H1 (cell line): Measurements from ENCODE around the gene TMEM127. TPM values are rescaled to one million over a fixed set of nuclear protein-coding genes. Genes with fewer than 3 reads are reported as not detected.

Experiments used
- CTCF ChIA-PET: fragments of 300-600 bp; sonication (Branson Sonifier 250); formaldehyde crosslinking; loops from one replicate; lab custom pipeline; 2021; ENCODE audit not compliant: partially characterized antibody; lab: Charles Lee
- POLR2A ChIA-PET: fragments of 300-600 bp; sonication (Branson Sonifier 250); formaldehyde crosslinking; loops from one replicate; lab custom pipeline; 2021; ENCODE audit warnings: inconsistent platforms; ENCODE audit not compliant: partially characterized antibody; lab: Charles Lee
- DNase-seq, 2 experiments: peaks; one replicate each; pipeline versions ENCODE4 v3.0.0 to v3.0.0-alpha.2; 2010 to 2022; ENCODE audit warnings: low spot score in 2 of 2, low read depth in 1 of 2, mixed read lengths in 1 of 2
- FAIRE-seq: peaks from 2 replicates; lab custom pipeline; 2011; peaks lifted over from hg19 to GRCh38; lab: Jason Lieb, UNC
- H2AFZ ChIP-seq: 2 replicates; pipeline ENCODE4 v1.8.1; 2012; ENCODE audit warnings: low read length, inconsistent platforms
- H2AK5ac ChIP-seq: 2 replicates; pipeline ENCODE4 v1.6.1; 2013; ENCODE audit warnings: low read depth, low read length
- H2BK120ac ChIP-seq: replicated peaks from 2 replicates; pipeline ENCODE3; 2013; ENCODE audit warnings: low read depth, low read length, inconsistent platforms
- H2BK12ac ChIP-seq: 2 replicates; pipeline ENCODE4 v1.6.1; 2013; ENCODE audit warnings: low read depth, low read length
- H2BK15ac ChIP-seq: 2 replicates; pipeline ENCODE4 v1.6.1; 2013; ENCODE audit warnings: low read length
- H2BK20ac ChIP-seq: 2 replicates; pipeline ENCODE4 v1.6.1; 2013; ENCODE audit warnings: low read length
- H2BK5ac ChIP-seq: 2 replicates; pipeline ENCODE4 v1.6.1; 2013; ENCODE audit warnings: low read depth, low read length
- H3K14ac ChIP-seq: 2 replicates; pipeline ENCODE4 v1.6.1; 2013; ENCODE audit warnings: inconsistent platforms; ENCODE audit not compliant: insufficient read length
- H3K18ac ChIP-seq: 2 replicates; pipeline ENCODE4 v1.6.1; 2013; ENCODE audit warnings: low read length; ENCODE audit errors: extremely low read depth
- H3K23ac ChIP-seq: 2 replicates; pipeline ENCODE4 v1.6.1; 2013; ENCODE audit warnings: inconsistent platforms; ENCODE audit not compliant: insufficient read length
- H3K23me2 ChIP-seq: 2 replicates; pipeline ENCODE4 v1.6.1; 2013; ENCODE audit warnings: low read depth, low read length
- H3K27ac ChIP-seq: 2 replicates; pipeline ENCODE4 v1.6.1; 2011; ENCODE audit warnings: low read depth, low read length, inconsistent platforms
- H3K27me3 ChIP-seq, 4 experiments: replicated peaks in 1 of 4; 1 replicate in 1 of 4; 2 replicates in 3 of 4; pipeline versions ENCODE4 v1.6.1 to v1.8.1; 2011 to 2013; ENCODE audit warnings: low read length in 3 of 4, mild to moderate bottlenecking in 3 of 4, inconsistent platforms in 2 of 4, mixed read lengths in 2 of 4, moderate library complexity in 1 of 4; ENCODE audit not compliant: control insufficient read depth in 3 of 4, insufficient read depth in 3 of 4; ENCODE audit errors: extremely low read depth in 1 of 4
- H3K36me3 ChIP-seq, 4 experiments: 2 replicates each; pipeline versions ENCODE4 v1.6.1 to v1.8.1; 2011 to 2013; ENCODE audit warnings: mild to moderate bottlenecking in 4 of 4, low read length in 3 of 4, moderate library complexity in 2 of 4, control low read depth in 1 of 4, inconsistent platforms in 1 of 4; ENCODE audit not compliant: insufficient read depth in 4 of 4, control insufficient read depth in 2 of 4
- H3K4ac ChIP-seq: replicated peaks from 2 replicates; pipeline ENCODE3; 2013; ENCODE audit warnings: low read length, low read depth, mixed read lengths, inconsistent platforms; ENCODE audit not compliant: insufficient read length
- H3K4me1 ChIP-seq, 4 experiments: replicated peaks in 1 of 4; 1 replicate in 1 of 4; 2 replicates in 3 of 4; pipeline versions ENCODE4 v1.6.1 to v1.8.1; 2011 to 2013; ENCODE audit warnings: low read length in 3 of 4, inconsistent platforms in 2 of 4, mixed read lengths in 1 of 4; ENCODE audit not compliant: insufficient read depth in 4 of 4, control insufficient read depth in 3 of 4
- H3K4me2 ChIP-seq, 2 experiments: 2 replicates each; pipeline versions ENCODE4 v1.6.1 to v1.8.1; 2011 to 2013; ENCODE audit warnings: low read depth in 2 of 2, low read length in 2 of 2, control low read depth in 1 of 2, inconsistent platforms in 1 of 2, mild to moderate bottlenecking in 1 of 2; ENCODE audit not compliant: insufficient read depth in 1 of 2
- H3K4me3 ChIP-seq, 4 experiments: fragments of 200-600, 300-600 bp in 1 of 4; sonication (generic), shearing (Covaris generic), sonication (Bioruptor Twin) in 1 of 4; 2 replicates each; pipeline versions ENCODE4 v1.5.1 to v1.8.1; 2011 to 2016; ENCODE audit warnings: low read length in 4 of 4, low read depth in 3 of 4, control low read depth in 2 of 4, inconsistent platforms in 2 of 4, mild to moderate bottlenecking in 2 of 4, mixed read lengths in 1 of 4, moderate library complexity in 1 of 4; ENCODE audit not compliant: insufficient read depth in 2 of 4; ENCODE audit errors: extremely low read depth in 1 of 4
- H3K56ac ChIP-seq: replicated peaks from 2 replicates; pipeline ENCODE3; 2013; ENCODE audit warnings: low read depth, mild to moderate bottlenecking, mixed read lengths, low read length, inconsistent platforms; ENCODE audit not compliant: insufficient read length
- H3K79me1 ChIP-seq: 2 replicates; pipeline ENCODE4 v1.6.1; 2013; ENCODE audit warnings: low read depth, low read length, control low read depth
- H3K79me2 ChIP-seq, 2 experiments: 2 replicates each; pipeline versions ENCODE4 v1.6.1 to v1.8.1; 2012 to 2013; ENCODE audit warnings: low read length in 2 of 2, mild to moderate bottlenecking in 2 of 2, inconsistent platforms in 1 of 2; ENCODE audit not compliant: insufficient read depth in 2 of 2, control insufficient read depth in 1 of 2
- H3K9ac ChIP-seq, 4 experiments: replicated peaks in 1 of 4; 1 replicate in 1 of 4; 2 replicates in 3 of 4; pipeline versions ENCODE4 v1.6.1 to v1.8.1; 2011 to 2013; ENCODE audit warnings: low read depth in 3 of 4, low read length in 3 of 4, control low read depth in 2 of 4, mild to moderate bottlenecking in 2 of 4, moderate library complexity in 2 of 4, inconsistent platforms in 1 of 4; ENCODE audit errors: extremely low read depth in 1 of 4
- H3K9me3 ChIP-seq, 2 experiments: 2 replicates each; pipeline versions ENCODE4 v1.6.1 to v1.8.1; 2012 to 2013; ENCODE audit warnings: mild to moderate bottlenecking in 2 of 2, moderate library complexity in 2 of 2, control low read depth in 1 of 2, inconsistent platforms in 1 of 2, low read depth in 1 of 2, low read length in 1 of 2, mixed read lengths in 1 of 2; ENCODE audit not compliant: insufficient read depth in 2 of 2
- H4K20me1 ChIP-seq, 2 experiments: replicated peaks in 1 of 2; 2 replicates each; pipeline versions ENCODE3 to v1.8.1; 2011 to 2013; ENCODE audit warnings: inconsistent platforms in 2 of 2, low read length in 2 of 2, mild to moderate bottlenecking in 1 of 2; ENCODE audit not compliant: insufficient read depth in 2 of 2, control insufficient read depth in 1 of 2
- H4K5ac ChIP-seq: 2 replicates; pipeline ENCODE4 v1.6.1; 2013; ENCODE audit warnings: low read length, low read depth, mixed read lengths, inconsistent platforms; ENCODE audit not compliant: insufficient read length
- H4K8ac ChIP-seq: 2 replicates; pipeline ENCODE4 v1.8.0; 2013; ENCODE audit warnings: mild to moderate bottlenecking, moderate library complexity, low read length, inconsistent platforms; ENCODE audit not compliant: insufficient read depth; ENCODE audit errors: extremely low read depth
- H4K91ac ChIP-seq: replicated peaks from 2 replicates; pipeline ENCODE3; 2013; ENCODE audit warnings: low read length, mixed read lengths, inconsistent platforms; ENCODE audit not compliant: insufficient read length
- RBBP5 ChIP-seq: IDR thresholded peaks from 2 replicates; pipeline ENCODE4 v1.7.1; 2012; ENCODE audit warnings: low read depth, mild to moderate bottlenecking, inconsistent platforms, low read length, moderate library complexity, borderline replicate concordance
- TEAD4 ChIP-seq: IDR thresholded peaks from 2 replicates; pipeline ENCODE4 v1.6.1; 2012; ENCODE audit warnings: low read depth, low read length, inconsistent platforms, mixed read lengths
- WGBS, 2 experiments: shearing (Covaris generic) in 1 of 2; methylation state at CpG; one replicate each; pipeline versions ENCODE4 v1.1.6 to v1.1.7; 2013 to 2015; ENCODE audit warnings: low lambda C conversion rate in 2 of 2, mixed read lengths in 2 of 2, inconsistent platforms in 1 of 2, low coverage in 1 of 2, missing lambda C conversion rate in 1 of 2; ENCODE audit not compliant: insufficient replicate concordance in 2 of 2, insufficient coverage in 1 of 2, insufficient read length in 1 of 2; ENCODE audit errors: extremely low coverage in 1 of 2, missing lambda C conversion rate in 1 of 2; 5-methylcytosine and 5-hydroxymethylcytosine counted together
- polyA plus RNA-seq, 7 experiments: library from polyadenylated mRNA; depleted of rRNA in 3 of 7; stranded (reverse) in 5 of 7; unstranded in 2 of 7; fragments of >200 nt in 5 of 7; fragments of 200-250 nt in 2 of 7; gene quantifications; 1 replicate in 5 of 7; 2 replicates in 1 of 7; 4 replicates in 1 of 7; pipeline versions ENCODE4 v1.2.1 to v1.2.3, GENCODE V29; 2011 to 2013; ENCODE audit warnings: missing spikeins in 2 of 7, mixed read lengths in 2 of 7
- total RNA-seq: library from RNA; stranded (reverse); fragmentation: NEBNext Ultra II Directional; extraction: Animal tissue kit (Norgen Biotek cat#: 25700); gene quantifications from 2 replicates; pipeline ENCODE4 v1.2.1, GENCODE V29; 2021
- TF ChIP-seq, protein P1 (sequence below): IDR thresholded peaks from 2 replicates; pipeline ENCODE4 v1.6.1; 2011; ENCODE audit warnings: low read length, improper control_type of control experiment

TMEM127 gene
- total and polyA plus RNA-seq, 2 of the 8 experiments (the other 6 are each of a cell fraction or from before 2014, with no cell fraction given), result 25.0 to 41.0 TPM

DNA sequence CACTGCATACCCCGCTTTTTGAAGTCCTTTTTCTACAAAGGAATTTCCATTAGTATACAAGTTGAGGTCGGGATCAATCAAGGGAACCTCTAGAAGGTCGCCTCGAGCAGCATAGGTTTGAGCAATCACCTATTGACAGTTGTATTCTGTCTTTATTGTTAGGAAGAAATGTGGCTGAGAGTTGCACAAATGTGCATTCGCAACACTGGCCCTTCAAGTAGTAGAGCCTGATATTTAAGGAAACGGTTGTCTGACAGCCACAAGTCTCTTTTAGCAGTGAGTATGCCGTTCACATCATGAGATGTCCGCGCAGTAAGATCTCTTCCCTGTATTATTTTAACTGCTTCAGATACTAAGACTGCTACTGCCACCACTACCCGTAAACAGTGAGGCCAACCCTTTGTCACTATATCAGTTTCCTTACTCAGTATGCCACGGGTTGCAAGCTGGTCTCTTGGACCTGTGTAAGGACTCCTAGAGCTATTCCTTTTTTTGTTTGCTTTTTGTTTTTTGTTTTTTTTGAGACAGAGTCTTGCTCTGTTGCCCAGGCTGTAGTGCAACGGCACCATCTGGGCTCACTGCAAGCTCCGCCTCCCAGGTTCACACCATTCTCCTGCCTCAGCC, 47.2 kb downstream of the TMEM127 start:
- no peak overlapping the region for H2BK5ac ChIP-seq
- no peak overlapping the region for H3K4me2 ChIP-seq
- WGBS, 2 experiments, result 91% methylated on average over 13 of the region's 13 CpGs; no CpG with 5 or more reads in 1 of the 2 experiments
- ChIA-PET POLR2A (no interaction called here), CTCF (interaction anchor here (0.6 to 1.7 kb wide), 2 partner anchors 14 to 80 kb away, joined by 4 to 6 read pairs; no protein-coding TSS in a partner anchor)
- H3K23ac ChIP-seq, result no peak overlapping the region
- H4K5ac ChIP-seq, result no peak overlapping the region
- H4K20me1 ChIP-seq, result no peaks in the 10 kb centered on the region
- no peak for DNase-seq
- H3K79me2 ChIP-seq, result no peaks in the 10 kb centered on the region
- H3K14ac ChIP-seq, result no peak overlapping the region
- H3K56ac ChIP-seq, result no peak overlapping the region
- H2BK20ac ChIP-seq, result no peak overlapping the region
- H3K18ac ChIP-seq, result no peak overlapping the region
- no peak overlapping the region for H3K4me3 ChIP-seq
- H2AFZ ChIP-seq, result no peak overlapping the region
- FAIRE-seq, result no peak
- no peak overlapping the region for H3K4ac ChIP-seq
- H3K79me1 ChIP-seq, result no peaks in the 10 kb centered on the region
- H2BK120ac ChIP-seq, result no peak overlapping the region
- no peak overlapping the region for H4K8ac ChIP-seq
- no peak overlapping the region for H2AK5ac ChIP-seq
- H3K9me3 ChIP-seq, result no peaks in the 10 kb centered on the region
- H4K91ac ChIP-seq, result no peak overlapping the region
- no peak overlapping the region for H2BK12ac ChIP-seq
- no peaks in the 10 kb centered on the region for H3K23me2 ChIP-seq
- H3K27ac ChIP-seq, result no peak overlapping the region
- no peak overlapping the region for H3K9ac ChIP-seq
- H2BK15ac ChIP-seq, result no peak overlapping the region
- no peaks in the 10 kb centered on the region for H3K36me3 ChIP-seq
- H3K4me1 ChIP-seq, result no peaks in the 10 kb centered on the region
- H3K27me3 ChIP-seq, result no peaks in the 10 kb centered on the region
- TF ChIP-seq, protein P1, sequence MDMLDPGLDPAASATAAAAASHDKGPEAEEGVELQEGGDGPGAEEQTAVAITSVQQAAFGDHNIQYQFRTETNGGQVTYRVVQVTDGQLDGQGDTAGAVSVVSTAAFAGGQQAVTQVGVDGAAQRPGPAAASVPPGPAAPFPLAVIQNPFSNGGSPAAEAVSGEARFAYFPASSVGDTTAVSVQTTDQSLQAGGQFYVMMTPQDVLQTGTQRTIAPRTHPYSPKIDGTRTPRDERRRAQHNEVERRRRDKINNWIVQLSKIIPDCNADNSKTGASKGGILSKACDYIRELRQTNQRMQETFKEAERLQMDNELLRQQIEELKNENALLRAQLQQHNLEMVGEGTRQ, result no peak
- no peak for TF ChIP-seq TEAD4
- TF ChIP-seq RBBP5, result no peak
